GM23338 (cell line): ENCODE results near the gene BLM. TPM values are rescaled to one million over a fixed set of nuclear protein-coding genes. Genes with fewer than 3 reads are reported as not detected.

Experiments
- ATAC-seq: fragments of 200-7000 bp; cut with Tn5 transposase; 3 replicates; pipeline ENCODE4 v1.9.1; 2020
- DNase-seq: peaks from one replicate; pipeline ENCODE4 v3.0.0-alpha.2; 2015; ENCODE audit warnings: low spot score
- H2AFZ ChIP-seq: fragments of 200-600 bp; sonication (generic); 2 replicates; pipeline ENCODE4 v1.8.0; 2016; ENCODE audit warnings: antibody characterized with exemption, mild to moderate bottlenecking, moderate library complexity
- H3F3A ChIP-seq: fragments of 200-600 bp; sonication (generic); replicated peaks from 2 replicates; pipeline ENCODE4 v1.8.0; 2017; ENCODE audit warnings: antibody characterized with exemption, mixed run types, low read depth
- H3K27ac ChIP-seq: fragments of 200-600 bp; sonication (generic); 2 replicates; pipeline ENCODE4 v1.6.1; 2016; ENCODE audit warnings: low read depth
- H3K27me3 ChIP-seq: fragments of 200-600 bp; sonication (generic); 2 replicates; pipeline ENCODE4 v1.8.0; 2016; ENCODE audit warnings: mild to moderate bottlenecking, mixed run types, moderate library complexity; ENCODE audit not compliant: insufficient read depth
- H3K36me3 ChIP-seq: fragments of 200-600 bp; sonication (generic); 2 replicates; pipeline ENCODE4 v1.8.0; 2016; ENCODE audit warnings: mild to moderate bottlenecking; ENCODE audit not compliant: insufficient read depth
- H3K4me1 ChIP-seq: fragments of 200-600 bp; sonication (generic); 2 replicates; pipeline ENCODE4 v1.8.0; 2016; ENCODE audit warnings: mild to moderate bottlenecking, moderate library complexity; ENCODE audit not compliant: insufficient read depth
- H3K4me2 ChIP-seq: fragments of 200-600 bp; sonication (generic); 2 replicates; pipeline ENCODE4 v1.7.1; 2017; ENCODE audit warnings: mixed run types
- H3K4me3 ChIP-seq: fragments of 200-600 bp; sonication (generic); 2 replicates; pipeline ENCODE4 v1.6.1; 2016; ENCODE audit warnings: mixed run types
- H3K79me2 ChIP-seq: fragments of 200-600 bp; sonication (generic); replicated peaks from 2 replicates; pipeline ENCODE4 v1.8.0; 2017; ENCODE audit warnings: mild to moderate bottlenecking; ENCODE audit not compliant: insufficient read depth
- H3K9me2 ChIP-seq: fragments of 200-600 bp; sonication (generic); 2 replicates; pipeline ENCODE4 v1.8.0; 2017; ENCODE audit not compliant: insufficient read depth
- H4K20me1 ChIP-seq: fragments of 200-600 bp; sonication (generic); replicated peaks from 2 replicates; pipeline ENCODE4 v1.8.0; 2017; ENCODE audit warnings: mild to moderate bottlenecking; ENCODE audit not compliant: insufficient read depth
- H3K27ac Mint-ChIP-seq: 2 replicates; pipeline ENCODE4 v1.8.0; 2020; ENCODE audit warnings: inconsistent platforms, mild to moderate bottlenecking, moderate library complexity, mixed read lengths
- H3K27me3 Mint-ChIP-seq: 3 replicates; pipeline ENCODE4 v1.8.0; 2022; ENCODE audit warnings: low read depth, mild to moderate bottlenecking, moderate library complexity, mixed read lengths, inconsistent platforms; ENCODE audit not compliant: insufficient read depth, poor library complexity
- H3K36me3 Mint-ChIP-seq: 3 replicates; pipeline ENCODE4 v1.8.0; 2021; ENCODE audit warnings: low read depth, mild to moderate bottlenecking, inconsistent platforms, moderate library complexity, mixed read lengths
- H3K4me1 Mint-ChIP-seq: 3 replicates; pipeline ENCODE4 v1.8.0; 2020; ENCODE audit warnings: mild to moderate bottlenecking, inconsistent platforms, mixed read lengths
- H3K4me3 Mint-ChIP-seq: 3 replicates; pipeline ENCODE4 v1.8.0; 2021; ENCODE audit warnings: moderate library complexity, mild to moderate bottlenecking, inconsistent platforms, mixed read lengths
- H3K9me3 Mint-ChIP-seq: 3 replicates; pipeline ENCODE4 v1.8.0; 2020; ENCODE audit warnings: moderate library complexity, mild to moderate bottlenecking, inconsistent platforms, mixed read lengths
- CTCF ChIP-seq, 2 experiments: fragments of 200-600 bp in 1 of 2; sonication (generic) in 1 of 2; conservative IDR thresholded peaks; 2 replicates each; pipeline versions ENCODE4 v1.5.1 to v1.6.1; 2016 to 2017; ENCODE audit warnings: antibody characterized with exemption in 2 of 2, low read depth in 2 of 2, mild to moderate bottlenecking in 2 of 2, moderate library complexity in 1 of 2
- ETS1 ChIP-seq: IDR thresholded peaks from 2 replicates; pipeline ENCODE4 v1.6.1; 2016; ENCODE audit warnings: antibody characterized with exemption
- EZH2 ChIP-seq: fragments of 200-600 bp; sonication (generic); IDR thresholded peaks from one replicate; pipeline ENCODE4 v1.8.0; 2017; ENCODE audit warnings: antibody characterized with exemption, mild to moderate bottlenecking, low read depth; ENCODE audit not compliant: unreplicated experiment
- EZH2phosphoT487 ChIP-seq: fragments of 200-600 bp; sonication (generic); IDR thresholded peaks from one replicate; pipeline ENCODE4 v1.8.1; 2018; ENCODE audit warnings: antibody characterized with exemption; ENCODE audit not compliant: unreplicated experiment
- JUNB ChIP-seq: IDR thresholded peaks from one replicate; pipeline ENCODE4 v1.6.1; 2016; ENCODE audit warnings: antibody characterized with exemption; ENCODE audit not compliant: unreplicated experiment
- NANOG ChIP-seq: IDR thresholded peaks from 2 replicates; pipeline ENCODE4 v1.6.1; 2016; ENCODE audit warnings: antibody characterized with exemption, borderline replicate concordance
- POLR2AphosphoS5 ChIP-seq: IDR thresholded peaks from 2 replicates; pipeline ENCODE4 v1.6.1; 2016; ENCODE audit warnings: antibody characterized with exemption, low read depth
- REST ChIP-seq: IDR thresholded peaks from one replicate; pipeline ENCODE4 v1.6.1; 2018; ENCODE audit warnings: antibody characterized with exemption; ENCODE audit not compliant: unreplicated experiment
- STAT1 ChIP-seq: IDR thresholded peaks from one replicate; pipeline ENCODE4 v1.6.1; 2016; ENCODE audit warnings: antibody characterized with exemption; ENCODE audit not compliant: unreplicated experiment
- ZNF114 ChIP-seq: fragments of 250-450 bp; sonication (Bioruptor Pico); IDR thresholded peaks from 2 replicates; pipeline ENCODE4 v1.5.0; 2020; ENCODE audit warnings: mild to moderate bottlenecking, moderate library complexity
- ZNF331 ChIP-seq: fragments of 250-450 bp; sonication (Bioruptor Pico); IDR thresholded peaks from 2 replicates; pipeline ENCODE4 v1.5.0; 2020; ENCODE audit warnings: low read depth, mild to moderate bottlenecking, moderate library complexity
- polyA plus RNA-seq: library from polyadenylated mRNA; unstranded; fragments of >200 nt; fragmentation: Nextera tagmentation; extraction: Ambion mirVana; gene quantifications from 2 replicates; pipeline ENCODE4 v1.2.1, GENCODE V29; 2016
- total RNA-seq: library from RNA; depleted of rRNA; stranded (reverse); fragments of >200 nt; shearing (Covaris generic); gene quantifications from 2 replicates; pipeline ENCODE4 v1.2.3, GENCODE V29; 2014

Gene BLM
- total and polyA plus RNA-seq, 2 experiments from 2014 or later: 43.1 to 43.3 TPM

- no peak for TF ChIP-seq ETS1
- no peak for TF ChIP-seq NANOG
- TF ChIP-seq POLR2AphosphoS5: no peak
These were observed 91.5 kb downstream of the BLM start (continued) for GRCh38 chr15:90808517-90809235.

- H2AFZ ChIP-seq: no peak overlapping the region
- Mint-ChIP-seq H3K4me1 (peaks cover 24% of the 10 kb centered on the region), H3K9me3 (no peaks in the 10 kb centered on the region; the same call in 2 of the 3 replicates), H3K4me3 (no peak overlapping the region), H3K27ac (no peak overlapping the region), H3K36me3 (peaks cover 49% of the 10 kb centered on the region), H3K27me3 (peaks cover 10% of the 10 kb centered on the region)
- H3F3A ChIP-seq: peaks cover 14% of the 10 kb centered on the region; the same call in 1 of the 2 replicates
- no peaks in the 10 kb centered on the region for H3K9me2 ChIP-seq
- H4K20me1 ChIP-seq: no peaks in the 10 kb centered on the region; the same call in none of the 2 replicates
- DNase-seq (no peak), ATAC-seq (no peak)
- H3K36me3 ChIP-seq: peaks cover 18% of the 10 kb centered on the region
- no peaks in the 10 kb centered on the region for H3K27me3 ChIP-seq
- H3K27ac ChIP-seq: no peak overlapping the region
- H3K79me2 ChIP-seq: no peaks in the 10 kb centered on the region
- no peak overlapping the region for H3K4me3 ChIP-seq
- H3K4me1 ChIP-seq: 0 out of 2 replicates have a peak, but pooled peaks cover 4% of the 10 kb centered on the region
- H3K4me2 ChIP-seq: no peak overlapping the region
- no peak for TF ChIP-seq ETS1
- TF ChIP-seq EZH2: no peak
- TF ChIP-seq NANOG: no peak
- no peak for TF ChIP-seq JUNB
- TF ChIP-seq ZNF331 (CRISPR knock-in tag): no peak
- TF ChIP-seq STAT1: no peak
- no peak for TF ChIP-seq EZH2phosphoT487
- no peak for TF ChIP-seq CTCF (conservative IDR thresholded peaks at IDR 0.05; ENCODE audit: low read depth in 2 of 2)
- no peak for TF ChIP-seq ZNF114
- TF ChIP-seq POLR2AphosphoS5: no peak
- TF ChIP-seq REST: no peak
These were observed 92.4 kb downstream of the BLM start for GRCh38 chr15:90809536-90809935.
